HG03175 (cell line): Measurements from ENCODE around the gene MYO1G.
"Not testable (repeated sequence)": the region's sequence is repeated elsewhere in the genome, so short reads cannot be mapped to it uniquely, and the experiment has no call there.

Experiments used
- ATAC-seq: cut with Tn5 transposase; IDR thresholded peaks from one replicate; pipeline ENCODE4 v1.9.1; 2021; ENCODE audit warnings: mild to moderate bottlenecking, moderate library complexity; ENCODE audit not compliant: unreplicated experiment

The MYO1G gene

GRCh38 chr7:44944821-44945220, 34.0 kb downstream of the MYO1G start:
- ATAC-seq: no peak

GRCh38 chr7:44943631-44944030, 35.2 kb downstream of the MYO1G start:
- ATAC-seq: no peak

- no peak for ATAC-seq
Observed at GRCh38 chr7:44937426-44937825, 41.4 kb downstream of the MYO1G start.

- peak; percentile 47 for ATAC-seq
Observed at GRCh38 chr7:44936322-44936721, 42.5 kb downstream of the MYO1G start.

- no peak for ATAC-seq
Observed at GRCh38 chr7:44935583-44935982, 43.2 kb downstream of the MYO1G start.

GRCh38 chr7:44935016-44935415, 43.8 kb downstream of the MYO1G start:
- no peak for ATAC-seq

GRCh38 chr7:44934510-44934909, 44.3 kb downstream of the MYO1G start:
- not testable (repeated sequence) for ATAC-seq

GRCh38 chr7:44930921-44931320, 47.9 kb downstream of the MYO1G start:
- no peak for ATAC-seq

- ATAC-seq: peak; percentile 24
Observed at GRCh38 chr7:44922351-44922694, 56.5 kb downstream of the MYO1G start.

GRCh38 chr7:44921607-44922350, 57.0 kb downstream of the MYO1G start:
- ATAC-seq: peak; percentile 90

GRCh38 chr7:44920119-44920518, 58.7 kb downstream of the MYO1G start:
- no peak for ATAC-seq

- no peak for ATAC-seq
Observed at GRCh38 chr7:44918029-44918428, 60.8 kb downstream of the MYO1G start.

GRCh38 chr7:44917465-44917864, 61.4 kb downstream of the MYO1G start:
- ATAC-seq: no peak

GRCh38 chr7:44914992-44915607, 63.7 kb downstream of the MYO1G start:
- peak; percentile 59 for ATAC-seq

- ATAC-seq: no peak
Observed at GRCh38 chr7:44912775-44913347, 66.0 kb downstream of the MYO1G start.
